GDM1 (cell line): Measurements from ENCODE around the gene ADCK1.
A peak's percentile ranks its signal among the peaks of the same experiment; 100 is the strongest.
"Not testable (repeated sequence)": the region's sequence is repeated elsewhere in the genome, so short reads cannot be mapped to it uniquely, and the experiment has no call there.

Source experiments
- DNase-seq: peaks from one replicate; lab custom pipeline; 2025; lab: John Stamatoyannopoulos, UW

ADCK1 gene

DNA sequence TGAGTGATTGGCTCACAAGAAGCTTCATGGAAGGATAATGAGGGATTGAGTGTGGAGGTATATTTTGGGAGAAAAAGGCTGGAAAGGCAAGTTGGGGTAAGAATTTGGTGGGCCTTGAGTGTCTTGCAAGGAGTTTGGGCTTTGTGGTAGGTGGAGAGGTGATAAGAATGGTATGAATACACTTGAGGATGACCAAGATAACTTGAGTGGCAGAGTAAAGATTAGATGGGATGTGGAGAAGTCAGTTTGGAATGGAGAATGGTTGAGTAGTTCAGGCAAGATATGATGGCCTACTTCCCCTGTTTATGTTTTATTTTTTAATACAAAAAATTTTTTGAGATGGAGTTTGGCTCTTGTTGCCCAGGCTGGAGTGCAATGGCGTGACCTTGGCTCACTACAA, 9.1 kb downstream of the ADCK1 start:
- DNase-seq = no peak

DNA sequence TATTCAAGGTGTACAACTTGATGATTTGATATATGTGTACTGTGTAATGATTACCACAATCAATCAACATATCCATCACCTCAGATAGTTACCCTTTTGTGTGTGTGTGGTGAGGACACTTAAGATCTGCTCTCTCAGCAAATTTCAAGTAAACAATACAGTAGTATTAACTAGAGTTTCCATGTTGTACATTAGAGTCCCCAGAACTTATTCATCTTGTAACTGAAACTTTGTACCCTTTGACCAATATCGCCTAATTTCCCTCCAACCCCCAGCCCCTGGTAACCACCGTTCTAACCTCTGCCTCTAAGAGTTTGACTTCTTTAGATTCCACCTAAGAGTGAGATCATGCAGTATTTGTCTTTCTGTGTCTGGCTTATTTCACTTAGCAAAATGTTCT, 12.1 kb downstream of the ADCK1 start:
- DNase-seq = no peak

DNA sequence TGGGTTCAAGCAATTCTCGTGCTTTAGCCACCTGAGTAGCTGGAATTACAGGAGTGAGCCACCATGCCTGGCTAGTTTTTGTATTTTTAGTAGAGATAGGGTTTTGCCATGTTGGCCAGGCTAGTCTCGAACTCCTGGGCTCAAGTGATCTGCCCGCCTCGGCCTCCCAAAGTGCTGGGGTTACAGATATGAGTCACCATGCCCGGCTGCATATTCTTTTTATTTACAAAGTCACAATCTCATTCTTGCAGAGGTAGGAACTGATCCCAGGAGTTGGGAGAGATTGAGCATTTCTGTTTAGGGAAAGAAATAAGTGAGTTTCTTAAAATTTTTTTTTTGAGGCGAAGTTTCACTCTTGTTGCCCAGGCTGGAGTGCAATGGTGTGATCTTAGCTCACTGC, 12.8 kb downstream of the ADCK1 start:
- DNase-seq = not testable (repeated sequence)

- DNase-seq = no peak
Observed at GRCh38 chr14:77822307-77822706, 22.4 kb downstream of the ADCK1 start.

GRCh38 chr14:77822741-77823140, 22.8 kb downstream of the ADCK1 start:
- no peak for DNase-seq

GRCh38 chr14:77823378-77823777, 23.5 kb downstream of the ADCK1 start:
- no peak for DNase-seq

DNA sequence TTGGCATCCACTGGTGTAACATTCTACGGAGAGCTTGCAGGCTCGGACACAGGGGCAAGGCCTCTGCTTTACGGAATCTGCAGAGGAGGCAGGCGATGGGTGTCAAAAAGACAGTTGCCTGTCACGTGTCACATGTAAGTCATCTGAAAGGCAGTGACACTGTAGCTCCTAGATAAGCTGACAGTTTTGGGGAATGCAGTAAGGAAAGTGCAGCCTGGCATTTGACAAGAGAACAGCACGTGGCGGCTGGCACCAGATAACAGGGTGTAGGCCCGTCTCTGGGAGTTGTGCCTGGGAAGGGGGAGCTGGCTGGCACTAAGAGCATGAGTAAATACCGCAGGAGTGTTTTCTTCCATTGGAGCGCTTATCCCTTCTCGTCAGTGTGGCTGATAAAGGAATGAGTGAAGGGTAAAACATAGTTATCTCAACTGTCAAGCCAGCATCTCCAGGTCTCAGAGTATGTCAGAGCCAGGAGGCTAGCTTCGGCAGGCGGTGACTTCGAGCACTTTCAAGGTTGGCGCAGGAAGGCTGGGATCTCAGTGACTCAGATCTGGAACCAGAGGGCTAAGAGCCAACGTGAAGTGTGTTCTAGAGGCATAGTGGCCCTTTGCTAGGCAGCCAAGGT, 26.1 kb downstream of the ADCK1 start:
- DNase-seq = no peak

GRCh38 chr14:77830692-77831091, 30.8 kb downstream of the ADCK1 start:
- no peak for DNase-seq

GRCh38 chr14:77832297-77832696, 32.4 kb downstream of the ADCK1 start:
- no peak for DNase-seq

DNA sequence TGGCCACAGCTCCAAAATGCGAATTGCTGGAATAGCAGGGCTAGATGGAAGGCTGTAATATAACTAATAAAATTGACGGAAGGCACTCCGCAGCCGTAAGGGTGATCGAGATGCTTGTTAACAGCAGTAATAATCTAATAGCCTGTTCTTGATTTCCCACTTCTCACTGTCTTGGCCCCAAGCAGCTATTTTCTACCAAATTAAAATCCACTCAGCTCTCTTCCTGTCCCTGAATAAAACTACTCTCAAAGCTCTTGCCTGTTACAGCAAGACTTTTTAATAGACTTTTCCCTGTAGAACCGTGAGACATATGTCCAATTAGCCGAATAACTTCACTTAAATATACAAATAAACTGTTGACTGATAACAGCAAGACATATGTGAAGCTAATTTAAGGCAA, 38.0 kb downstream of the ADCK1 start:
- no peak for DNase-seq

GRCh38 chr14:77838831-77839511, 39.1 kb downstream of the ADCK1 start:
- no peak for DNase-seq

DNA sequence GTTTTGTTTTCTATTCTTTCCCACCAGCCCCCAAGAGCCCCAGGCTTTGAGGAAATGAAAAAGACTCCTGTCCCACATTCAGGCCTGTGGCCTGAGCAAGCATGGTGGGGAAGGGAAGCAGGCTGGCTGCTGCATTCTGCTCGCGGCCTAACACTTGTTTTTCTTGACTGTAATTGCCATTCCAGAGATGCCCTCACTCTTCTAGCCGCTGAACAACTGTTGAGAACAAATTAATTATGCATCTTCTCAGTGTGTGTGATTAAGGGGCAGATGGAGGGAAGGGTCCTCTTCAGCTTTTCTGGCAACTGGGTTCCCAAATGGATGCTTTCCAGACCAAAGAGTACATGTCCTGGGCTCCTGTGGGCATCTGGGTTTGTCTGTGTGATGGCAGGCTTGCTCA, 43.3 kb downstream of the ADCK1 start:
- no peak for DNase-seq

DNA sequence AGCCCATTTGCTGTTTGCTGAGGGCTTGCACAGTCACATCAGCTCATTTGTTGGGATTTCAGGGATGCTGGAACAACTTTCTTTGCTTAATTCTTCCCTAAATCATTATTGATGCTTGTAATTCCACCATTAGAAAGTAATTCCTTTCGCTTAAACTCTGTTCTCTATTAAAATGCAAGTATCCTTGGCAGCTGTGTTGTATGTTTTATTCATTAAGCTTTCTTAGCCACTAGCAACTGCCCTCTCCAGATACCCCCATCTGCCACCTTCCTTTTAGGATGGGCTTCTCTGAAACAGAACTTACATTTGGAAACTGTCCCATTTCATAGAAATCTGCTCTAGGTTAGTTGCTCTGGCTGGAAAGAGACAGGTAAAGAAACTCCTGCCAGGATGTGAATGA, 43.7 kb downstream of the ADCK1 start:
- DNase-seq = no peak

DNA sequence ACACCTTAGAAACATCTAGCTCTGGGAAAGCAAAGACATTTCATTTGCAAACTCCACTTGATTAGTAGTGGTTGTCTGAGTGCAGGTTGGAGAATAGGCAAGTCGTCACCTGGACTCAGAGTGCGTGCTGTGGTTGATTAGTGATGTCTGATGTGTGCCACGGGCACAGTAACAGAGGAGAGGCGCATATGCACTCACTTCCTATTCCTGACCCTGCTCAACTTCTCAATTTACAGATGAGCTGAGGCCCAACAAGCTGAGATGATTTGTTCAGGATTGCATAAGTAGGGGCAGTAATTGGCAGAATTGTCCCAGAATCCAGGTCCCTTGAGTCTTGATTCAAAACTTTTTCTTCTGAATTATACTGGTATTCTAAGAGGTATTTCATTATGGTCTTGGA, 44.9 kb downstream of the ADCK1 start:
- DNase-seq = no peak

DNA sequence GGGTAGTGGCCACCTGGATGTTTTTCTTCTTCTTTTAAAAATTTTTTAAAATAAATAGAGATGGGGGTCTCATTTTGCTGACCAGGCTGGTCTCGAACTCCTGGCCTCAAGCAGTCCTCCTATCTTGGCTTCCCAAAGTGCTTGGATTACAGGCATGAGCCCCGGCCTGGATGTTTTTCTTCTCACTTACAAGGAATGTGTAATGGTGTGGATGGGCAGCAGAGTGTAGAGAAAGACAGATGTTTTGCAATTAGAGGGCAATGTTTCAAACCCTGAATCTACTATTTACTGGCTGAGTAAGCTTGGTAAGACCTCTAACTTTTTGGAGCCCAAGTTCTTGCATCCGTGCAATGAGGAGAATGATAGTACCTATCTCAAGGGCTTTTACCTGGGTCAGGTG, 48.1 kb downstream of the ADCK1 start:
- no peak for DNase-seq

GRCh38 chr14:77849711-77850110, 49.8 kb downstream of the ADCK1 start:
- DNase-seq = no peak

- DNase-seq = no peak
Observed at GRCh38 chr14:77853919-77854318, 54.0 kb downstream of the ADCK1 start.

DNA sequence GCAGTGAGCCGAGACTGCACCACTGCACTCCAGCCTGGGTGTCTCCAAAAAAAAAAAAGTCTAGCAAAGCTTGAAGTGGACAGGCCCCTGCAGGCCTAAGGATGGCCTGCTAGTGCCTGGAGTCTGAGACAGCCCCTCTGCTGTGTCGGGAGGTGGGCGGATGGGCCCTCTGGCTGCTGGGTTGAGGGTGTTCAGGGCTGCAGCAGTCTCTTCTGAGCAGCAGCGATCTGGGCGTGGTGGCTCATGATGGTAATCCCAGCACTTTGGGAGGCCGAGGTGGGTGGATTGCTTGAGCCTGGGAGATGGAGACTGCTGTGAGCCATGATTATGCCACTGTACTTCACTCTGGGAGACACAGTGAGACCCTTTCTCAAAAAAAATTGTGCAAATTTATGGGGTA, 57.0 kb downstream of the ADCK1 start:
- no peak for DNase-seq

GRCh38 chr14:77859934-77860570, 60.1 kb downstream of the ADCK1 start:
- no peak for DNase-seq

- no peak for DNase-seq
Observed at GRCh38 chr14:77861201-77861600, 61.3 kb downstream of the ADCK1 start.

DNA sequence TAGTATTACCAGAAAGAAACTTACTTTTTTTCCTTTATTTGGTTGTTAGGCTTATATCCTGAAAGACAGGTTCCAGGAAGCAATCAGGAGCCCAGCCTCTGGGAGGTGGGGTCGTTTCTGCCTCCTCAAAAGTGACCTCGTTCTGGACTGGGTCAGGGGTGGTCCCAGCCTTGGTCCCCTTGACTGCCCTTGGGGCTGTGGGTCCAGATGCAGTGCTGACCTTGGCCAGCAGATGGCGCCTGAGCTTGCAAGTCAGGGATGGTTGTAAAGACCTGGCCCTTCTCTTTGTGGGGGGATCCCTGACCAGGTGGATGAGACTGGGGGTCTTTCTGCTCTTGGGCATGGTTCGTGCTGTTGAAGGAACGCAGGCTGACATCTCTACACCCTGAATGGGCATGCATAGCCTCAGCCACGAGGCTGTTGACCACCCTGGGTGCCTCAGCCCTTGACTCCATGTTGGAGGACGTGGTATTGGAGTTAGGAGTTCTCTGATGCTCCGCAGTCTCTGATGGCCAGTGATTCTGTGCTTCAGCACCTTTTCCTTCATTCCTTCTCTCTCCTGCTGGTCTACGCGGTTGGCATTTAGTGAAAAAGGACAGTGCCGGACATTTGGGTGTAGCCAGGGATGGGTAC, 62.4 kb downstream of the ADCK1 start:
- DNase-seq = peak; percentile 12

DNA sequence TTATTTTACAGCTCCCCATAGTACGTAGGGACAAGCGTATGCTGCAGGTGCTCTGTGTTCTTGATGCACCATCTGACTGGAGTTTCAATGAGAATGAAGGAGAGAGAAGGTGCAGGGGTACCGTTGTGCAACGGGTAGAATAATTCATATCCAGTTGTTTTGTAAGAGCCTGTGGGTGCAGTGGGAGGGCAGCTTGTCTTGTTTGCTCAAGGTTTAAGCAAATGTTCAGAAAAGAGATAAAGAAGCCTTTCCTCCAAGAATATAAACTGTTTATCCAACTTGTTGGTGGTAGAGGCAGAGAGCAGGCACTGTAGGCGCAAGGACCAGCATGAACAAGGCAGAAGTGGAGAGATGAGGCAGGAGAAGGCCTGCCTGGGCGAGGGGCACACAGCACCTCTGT, 64.2 kb downstream of the ADCK1 start:
- no peak for DNase-seq

DNA sequence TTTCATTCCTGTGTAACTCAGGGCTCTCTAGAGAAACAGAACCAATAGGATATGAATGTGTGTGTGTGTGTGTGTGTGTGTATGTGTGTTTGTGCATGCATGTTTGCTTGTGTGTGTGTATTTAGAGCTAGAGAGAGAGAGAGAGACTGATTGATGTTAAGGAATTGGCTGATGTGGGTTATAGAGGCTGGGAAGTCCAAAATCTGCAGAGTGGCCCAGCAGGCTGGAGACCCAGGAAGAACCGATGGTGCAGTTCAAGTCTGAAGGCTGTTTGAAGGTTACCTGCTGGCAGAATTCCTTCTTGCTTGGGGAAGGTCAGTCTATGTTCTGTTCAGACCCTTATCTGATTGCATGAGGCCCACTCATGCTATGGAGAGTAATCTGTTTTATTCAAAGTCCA, 64.7 kb downstream of the ADCK1 start:
- no peak for DNase-seq
